Measurements from ENCODE around the gene ARL6IP1.

DNA sequence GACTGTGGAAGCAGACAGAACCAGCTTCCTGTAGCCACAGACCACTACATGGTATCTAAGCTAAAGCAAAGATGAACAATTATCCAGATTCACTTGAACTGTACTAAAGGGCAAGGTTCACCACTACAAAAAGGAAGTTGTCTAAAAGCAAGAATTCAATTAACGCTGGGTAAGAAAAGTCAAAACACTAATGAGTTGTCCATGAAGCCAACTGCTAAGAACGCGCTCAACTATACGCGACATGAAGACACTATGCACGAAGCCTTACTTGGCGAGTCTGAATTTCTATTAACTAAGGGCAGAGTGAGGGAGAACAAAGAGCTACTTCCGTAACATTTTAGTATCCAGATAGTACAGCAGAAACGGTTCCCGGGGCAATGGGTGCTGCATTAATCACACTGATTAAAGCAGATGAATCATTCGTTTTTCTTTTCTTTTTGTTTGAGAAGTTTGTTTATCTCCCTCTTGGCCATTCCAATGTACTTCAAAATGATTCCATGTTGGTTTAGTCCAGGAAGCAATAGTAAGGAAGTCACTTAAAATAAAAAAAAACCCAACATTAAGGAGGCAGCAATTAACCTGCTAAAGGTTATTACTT is 8.4 kb downstream of the ARL6IP1 start:
- TF ChIP-seq POLR2AphosphoS5 (IDR thresholded peaks at IDR 0.05; ENCODE audit: low read depth, low read length) (peak; percentile 38; the same call in 1 of the 2 replicates), SIN3A (IDR thresholded peaks at IDR 0.05; ENCODE audit: borderline replicate concordance, insufficient read depth, low read depth, low read length) (no peak), TCF7L2 (IDR thresholded peaks at IDR 0.05; ENCODE audit: low read depth, low read length) (no peak)
- TF ChIP-seq, protein P1, sequence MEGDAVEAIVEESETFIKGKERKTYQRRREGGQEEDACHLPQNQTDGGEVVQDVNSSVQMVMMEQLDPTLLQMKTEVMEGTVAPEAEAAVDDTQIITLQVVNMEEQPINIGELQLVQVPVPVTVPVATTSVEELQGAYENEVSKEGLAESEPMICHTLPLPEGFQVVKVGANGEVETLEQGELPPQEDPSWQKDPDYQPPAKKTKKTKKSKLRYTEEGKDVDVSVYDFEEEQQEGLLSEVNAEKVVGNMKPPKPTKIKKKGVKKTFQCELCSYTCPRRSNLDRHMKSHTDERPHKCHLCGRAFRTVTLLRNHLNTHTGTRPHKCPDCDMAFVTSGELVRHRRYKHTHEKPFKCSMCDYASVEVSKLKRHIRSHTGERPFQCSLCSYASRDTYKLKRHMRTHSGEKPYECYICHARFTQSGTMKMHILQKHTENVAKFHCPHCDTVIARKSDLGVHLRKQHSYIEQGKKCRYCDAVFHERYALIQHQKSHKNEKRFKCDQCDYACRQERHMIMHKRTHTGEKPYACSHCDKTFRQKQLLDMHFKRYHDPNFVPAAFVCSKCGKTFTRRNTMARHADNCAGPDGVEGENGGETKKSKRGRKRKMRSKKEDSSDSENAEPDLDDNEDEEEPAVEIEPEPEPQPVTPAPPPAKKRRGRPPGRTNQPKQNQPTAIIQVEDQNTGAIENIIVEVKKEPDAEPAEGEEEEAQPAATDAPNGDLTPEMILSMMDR (IDR thresholded peaks at IDR 0.05), result no peak
- TF ChIP-seq, protein P2, sequence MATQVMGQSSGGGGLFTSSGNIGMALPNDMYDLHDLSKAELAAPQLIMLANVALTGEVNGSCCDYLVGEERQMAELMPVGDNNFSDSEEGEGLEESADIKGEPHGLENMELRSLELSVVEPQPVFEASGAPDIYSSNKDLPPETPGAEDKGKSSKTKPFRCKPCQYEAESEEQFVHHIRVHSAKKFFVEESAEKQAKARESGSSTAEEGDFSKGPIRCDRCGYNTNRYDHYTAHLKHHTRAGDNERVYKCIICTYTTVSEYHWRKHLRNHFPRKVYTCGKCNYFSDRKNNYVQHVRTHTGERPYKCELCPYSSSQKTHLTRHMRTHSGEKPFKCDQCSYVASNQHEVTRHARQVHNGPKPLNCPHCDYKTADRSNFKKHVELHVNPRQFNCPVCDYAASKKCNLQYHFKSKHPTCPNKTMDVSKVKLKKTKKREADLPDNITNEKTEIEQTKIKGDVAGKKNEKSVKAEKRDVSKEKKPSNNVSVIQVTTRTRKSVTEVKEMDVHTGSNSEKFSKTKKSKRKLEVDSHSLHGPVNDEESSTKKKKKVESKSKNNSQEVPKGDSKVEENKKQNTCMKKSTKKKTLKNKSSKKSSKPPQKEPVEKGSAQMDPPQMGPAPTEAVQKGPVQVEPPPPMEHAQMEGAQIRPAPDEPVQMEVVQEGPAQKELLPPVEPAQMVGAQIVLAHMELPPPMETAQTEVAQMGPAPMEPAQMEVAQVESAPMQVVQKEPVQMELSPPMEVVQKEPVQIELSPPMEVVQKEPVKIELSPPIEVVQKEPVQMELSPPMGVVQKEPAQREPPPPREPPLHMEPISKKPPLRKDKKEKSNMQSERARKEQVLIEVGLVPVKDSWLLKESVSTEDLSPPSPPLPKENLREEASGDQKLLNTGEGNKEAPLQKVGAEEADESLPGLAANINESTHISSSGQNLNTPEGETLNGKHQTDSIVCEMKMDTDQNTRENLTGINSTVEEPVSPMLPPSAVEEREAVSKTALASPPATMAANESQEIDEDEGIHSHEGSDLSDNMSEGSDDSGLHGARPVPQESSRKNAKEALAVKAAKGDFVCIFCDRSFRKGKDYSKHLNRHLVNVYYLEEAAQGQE (IDR thresholded peaks at IDR 0.05; ENCODE audit: insufficient read depth in 1 of 2, low read depth in 2 of 2, low read length in 1 of 2), result no peak

All from Panc1 (cell line).